A673 (cell line): ENCODE results near the gene ILF3.

Experiments used
- EZH2 ChIP-seq: fragments of 200-600 bp; sonication (generic); IDR thresholded peaks from 2 replicates; pipeline ENCODE4 v1.6.1; 2017; ENCODE audit warnings: borderline replicate concordance, low read depth, mild to moderate bottlenecking, mixed read lengths, antibody characterized with exemption, low read length; ENCODE audit not compliant: poor library complexity, severe bottlenecking
- TF ChIP-seq, protein P1 (sequence below): fragments of 300-800, 200-600 bp; sonication (generic); conservative IDR thresholded peaks from 2 replicates; pipeline ENCODE4 v1.5.1; 2017; ENCODE audit warnings: low read depth, mild to moderate bottlenecking, antibody characterized with exemption, low read length, moderate library complexity, mixed read lengths

DNA sequence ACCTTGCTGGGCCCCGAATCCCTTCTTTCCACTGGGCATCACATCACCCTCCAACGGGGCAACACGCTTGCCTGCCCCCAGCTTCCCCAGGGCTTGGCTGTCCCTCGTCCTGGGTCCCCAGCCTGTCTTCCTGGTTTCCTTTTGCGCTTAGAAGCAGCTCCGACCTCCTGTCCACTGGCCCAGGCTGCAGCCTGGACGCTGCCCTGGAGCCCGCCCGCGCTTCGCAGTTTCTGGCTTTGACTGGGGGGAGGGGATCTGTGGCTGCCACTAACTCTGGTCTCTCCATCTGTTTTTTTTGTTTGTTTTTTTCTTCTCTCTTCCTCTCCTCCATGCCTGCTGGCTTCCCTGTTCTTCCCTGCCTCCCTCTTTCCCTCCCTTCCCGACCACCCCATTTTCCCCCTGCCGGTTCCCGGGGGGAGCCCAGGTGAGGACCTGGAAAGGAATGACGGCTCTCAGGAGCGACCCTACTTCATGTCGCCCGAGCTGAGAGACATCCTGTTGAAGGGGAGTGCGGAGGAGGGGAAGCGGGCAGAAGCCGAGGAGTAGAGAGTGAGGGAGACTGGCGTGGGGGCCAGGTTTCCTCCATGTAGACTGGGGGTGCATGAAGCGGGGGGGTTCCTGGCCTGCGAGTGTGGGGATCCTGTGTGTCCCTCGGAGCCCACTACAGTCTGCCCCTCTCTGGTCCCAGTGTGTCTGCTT lies 11.5 kb upstream of the ILF3 start:
- TF ChIP-seq, protein P1, sequence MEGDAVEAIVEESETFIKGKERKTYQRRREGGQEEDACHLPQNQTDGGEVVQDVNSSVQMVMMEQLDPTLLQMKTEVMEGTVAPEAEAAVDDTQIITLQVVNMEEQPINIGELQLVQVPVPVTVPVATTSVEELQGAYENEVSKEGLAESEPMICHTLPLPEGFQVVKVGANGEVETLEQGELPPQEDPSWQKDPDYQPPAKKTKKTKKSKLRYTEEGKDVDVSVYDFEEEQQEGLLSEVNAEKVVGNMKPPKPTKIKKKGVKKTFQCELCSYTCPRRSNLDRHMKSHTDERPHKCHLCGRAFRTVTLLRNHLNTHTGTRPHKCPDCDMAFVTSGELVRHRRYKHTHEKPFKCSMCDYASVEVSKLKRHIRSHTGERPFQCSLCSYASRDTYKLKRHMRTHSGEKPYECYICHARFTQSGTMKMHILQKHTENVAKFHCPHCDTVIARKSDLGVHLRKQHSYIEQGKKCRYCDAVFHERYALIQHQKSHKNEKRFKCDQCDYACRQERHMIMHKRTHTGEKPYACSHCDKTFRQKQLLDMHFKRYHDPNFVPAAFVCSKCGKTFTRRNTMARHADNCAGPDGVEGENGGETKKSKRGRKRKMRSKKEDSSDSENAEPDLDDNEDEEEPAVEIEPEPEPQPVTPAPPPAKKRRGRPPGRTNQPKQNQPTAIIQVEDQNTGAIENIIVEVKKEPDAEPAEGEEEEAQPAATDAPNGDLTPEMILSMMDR = no peak
- no peak for TF ChIP-seq EZH2
